Endothelial cell of umbilical vein (primary cell): ENCODE results near the gene CUEDC1. TPM values are rescaled to one million over a fixed set of nuclear protein-coding genes. Genes with fewer than 3 reads are reported as not detected.

ENCODE experiments used
- BruUV-seq: library from RNA; stranded (reverse); fragments of 400-500 nt; replicated peaks from 2 replicates; lab custom pipeline; 2021; lab: Mats Ljungman, UMichigan
- CTCF ChIA-PET: fragments of 300-600, 350-600 bp; sonication (Branson Sonifier 250); formaldehyde crosslinking; loops from one replicate; lab custom pipeline; 2021; ENCODE audit warnings: antibody characterized with exemption, inconsistent platforms; lab: Charles Lee
- POLR2A ChIA-PET: fragments of 300-600, 350-600 bp; sonication (Branson Sonifier 250); formaldehyde crosslinking; loops from one replicate; lab custom pipeline; 2021; ENCODE audit warnings: antibody characterized with exemption, inconsistent platforms; lab: Charles Lee
- DNase-seq: peaks from one replicate; pipeline ENCODE4 v3.0.0-alpha.2; 2011; ENCODE audit warnings: low read depth, low spot score
- FAIRE-seq: peaks from 2 replicates; lab custom pipeline; 2011; peaks lifted over from hg19 to GRCh38; lab: Jason Lieb, UNC
- H2AFZ ChIP-seq: 2 replicates; pipeline ENCODE4 v1.6.0; 2012; ENCODE audit warnings: low read depth, low read length, control low read depth, inconsistent platforms
- H3K27ac ChIP-seq: 2 replicates; pipeline ENCODE4 v1.5.1; 2011; ENCODE audit warnings: low read depth, mild to moderate bottlenecking, control low read depth, low read length, moderate library complexity; ENCODE audit not compliant: insufficient read depth
- H3K27me3 ChIP-seq, 2 experiments: 2 replicates each; pipeline versions ENCODE4 v1.6.0 to v1.6.1; 2011; ENCODE audit warnings: low read length in 2 of 2, mixed read lengths in 1 of 2; ENCODE audit not compliant: control insufficient read depth in 2 of 2, insufficient read depth in 2 of 2
- H3K36me3 ChIP-seq, 2 experiments: 2 replicates in 1 of 2; 3 replicates in 1 of 2; pipeline ENCODE4 v1.5.1; 2011; ENCODE audit warnings: low read length in 2 of 2, mild to moderate bottlenecking in 1 of 2, moderate library complexity in 1 of 2; ENCODE audit not compliant: control insufficient read depth in 2 of 2, insufficient read depth in 2 of 2; ENCODE audit errors: extremely low read depth in 1 of 2
- H3K4me1 ChIP-seq: 3 replicates; pipeline ENCODE4 v1.5.1; 2011; ENCODE audit warnings: mild to moderate bottlenecking, low read length; ENCODE audit not compliant: control insufficient read depth, insufficient read depth; ENCODE audit errors: extremely low read depth
- H3K4me2 ChIP-seq: 2 replicates; pipeline ENCODE4 v1.6.1; 2011; ENCODE audit warnings: low read length, control low read depth, mixed read lengths; ENCODE audit not compliant: insufficient read depth
- H3K4me3 ChIP-seq, 3 experiments: fragments of 200-600 bp in 1 of 3; sonication (generic), shearing (Covaris generic) in 1 of 3; replicated peaks in 1 of 3; 2 replicates each; pipeline ENCODE4 v1.5.1; 2011 to 2016; ENCODE audit warnings: control low read depth in 3 of 3, low read length in 3 of 3, mild to moderate bottlenecking in 2 of 3, inconsistent platforms in 1 of 3, low read depth in 1 of 3, moderate library complexity in 1 of 3; ENCODE audit not compliant: insufficient read depth in 1 of 3
- H3K79me2 ChIP-seq: 2 replicates; pipeline ENCODE4 v1.6.0; 2012; ENCODE audit warnings: low read length, inconsistent platforms; ENCODE audit not compliant: control insufficient read depth, insufficient read depth
- H3K9ac ChIP-seq: replicated peaks from 2 replicates; pipeline ENCODE3; 2011; ENCODE audit warnings: low read length, control low read depth; ENCODE audit not compliant: insufficient read depth; ENCODE audit errors: extremely low read depth
- H3K9me1 ChIP-seq: replicated peaks from 3 replicates; pipeline ENCODE4 v1.6.0; 2011; ENCODE audit warnings: mild to moderate bottlenecking, low read length; ENCODE audit not compliant: control insufficient read depth, insufficient read depth; ENCODE audit errors: extremely low read depth
- H3K9me3 ChIP-seq: replicated peaks from 2 replicates; pipeline ENCODE4 v1.5.1; 2012; ENCODE audit warnings: low read length, inconsistent platforms; ENCODE audit not compliant: control insufficient read depth, insufficient read depth
- H4K20me1 ChIP-seq: replicated peaks from 2 replicates; pipeline ENCODE3; 2011; ENCODE audit warnings: mild to moderate bottlenecking, low read length; ENCODE audit not compliant: control insufficient read depth, insufficient read depth; ENCODE audit errors: extremely low read depth
- CTCF ChIP-seq, 2 donors: IDR thresholded peaks; 1 replicate in 1 of 2; 2 replicates in 1 of 2; pipeline ENCODE4 v1.5.1; 2011; ENCODE audit warnings: low read length in 2 of 2, mild to moderate bottlenecking in 2 of 2, moderate library complexity in 2 of 2, control low read depth in 1 of 2, inconsistent platforms in 1 of 2, low read depth in 1 of 2; ENCODE audit not compliant: insufficient read depth in 1 of 2; ENCODE audit errors: extremely low read depth in 1 of 2
- EZH2 ChIP-seq: IDR thresholded peaks from 2 replicates; pipeline ENCODE4 v1.6.1; 2012; ENCODE audit warnings: borderline replicate concordance, low read depth, mild to moderate bottlenecking, moderate library complexity, low read length, inconsistent platforms; ENCODE audit not compliant: severe bottlenecking
- FOS ChIP-seq: IDR thresholded peaks from 2 replicates; pipeline ENCODE4 v1.6.1; 2011; ENCODE audit warnings: mild to moderate bottlenecking, low read length, moderate library complexity, borderline replicate concordance; ENCODE audit not compliant: insufficient read depth
- JUN ChIP-seq: IDR thresholded peaks from 2 replicates; pipeline ENCODE4 v1.6.1; 2011; ENCODE audit warnings: borderline replicate concordance, low read depth; ENCODE audit not compliant: insufficient read length, insufficient read depth
- MAX ChIP-seq: IDR thresholded peaks from 2 replicates; pipeline ENCODE4 v1.6.1; 2011; ENCODE audit not compliant: insufficient read depth, insufficient read length
- MYC ChIP-seq: IDR thresholded peaks from one replicate; pipeline ENCODE4 v1.6.1; 2011; ENCODE audit warnings: mild to moderate bottlenecking, low read depth, low read length
- POLR2A ChIP-seq: IDR thresholded peaks from 2 replicates; pipeline ENCODE4 v1.6.1; 2012; ENCODE audit warnings: low read depth, mild to moderate bottlenecking, control low read depth, low read length
- POLR2AphosphoS5 ChIP-seq: IDR thresholded peaks from 2 replicates; pipeline ENCODE4 v1.6.1; 2012; ENCODE audit warnings: low read depth, mild to moderate bottlenecking, control low read depth, low read length, moderate library complexity; ENCODE audit not compliant: insufficient read depth
- dilution Hi-C: fragments of 300-500 bp; cut with MboI; formaldehyde crosslinking; loops from one replicate; pipeline ENCODE4 v1.15.0; 2019; ENCODE audit warnings: low sequenced_read_pairs; ENCODE audit not compliant: extremely low pct_ligation_motif_present
- intact Hi-C: fragments of 100-400 bp; cut with micrococcal nuclease; formaldehyde crosslinking; loops from one replicate; pipeline ENCODE4 v1.10.0; 2022
- polyA plus RNA-seq, 4 experiments: library from polyadenylated mRNA; depleted of rRNA in 3 of 4; stranded (reverse) in 3 of 4; unstranded in 1 of 4; fragments of >200 nt; gene quantifications; 2 replicates each; pipeline versions ENCODE4 v1.2.1 to v1.2.3, GENCODE V29; 2011 to 2012; ENCODE audit warnings: missing spikeins in 1 of 4
- total RNA-seq: library from RNA; stranded (reverse); gene quantifications from 2 replicates; pipeline ENCODE4 v1.2.3, GENCODE V29; 2021

CUEDC1 gene
- total and polyA plus RNA-seq, 2 donors (not counting 3 experiments of a cell fraction or from before 2014, with no cell fraction given), result 15.8 to 27.7 TPM

GRCh38 chr17:57927048-57927723 is 28.0 kb downstream of the CUEDC1 start:
- no peaks in the 10 kb centered on the region for H3K79me2 ChIP-seq
- no peaks in the 10 kb centered on the region for H3K36me3 ChIP-seq
- DNase-seq (peak; percentile 73), FAIRE-seq (peak; percentile 59)
- no peak for TF ChIP-seq POLR2A
- TF ChIP-seq MAX, result no peak
- TF ChIP-seq FOS, result no peak
- TF ChIP-seq JUN, result no peak
- TF ChIP-seq EZH2, result no peak
- peak; percentile 14 for TF ChIP-seq POLR2AphosphoS5
- TF ChIP-seq CTCF (IDR thresholded peaks at IDR 0.05; ENCODE audit: extremely low read depth in 1 of 2, insufficient read depth in 1 of 2, low read depth in 1 of 2, low read length in 2 of 2), result no peak
- no peak for TF ChIP-seq MYC
- no TSS peak for BruUV-seq
- no peaks in the 10 kb centered on the region for H3K9me3 ChIP-seq
- H3K4me1 ChIP-seq, result peaks cover 27% of the 10 kb centered on the region
- CTCF ChIA-PET, result interaction anchor here (0.8 to 2.5 kb wide), 13 partner anchors 9 to 72 kb away, joined by 3 to 8 read pairs (median 4); no protein-coding TSS in a partner anchor
- POLR2A ChIA-PET, result interaction anchor here (0.8 to 1.0 kb wide), 3 partner anchors 20 to 27 kb away, joined by 4 to 12 read pairs (median 4); no protein-coding TSS in a partner anchor
- dilution Hi-C loops, result no loop called here
- H3K27me3 ChIP-seq, result no peaks in the 10 kb centered on the region
- no peak overlapping the region for H3K27ac ChIP-seq
- H4K20me1 ChIP-seq, result no peaks in the 10 kb centered on the region
- H3K4me2 ChIP-seq, result no peak overlapping the region
- no peak overlapping the region for H3K9ac ChIP-seq
- H3K9me1 ChIP-seq, result no peaks in the 10 kb centered on the region
- intact Hi-C loops, result no loop called here
- no peak overlapping the region for H3K4me3 ChIP-seq
- no peak overlapping the region for H2AFZ ChIP-seq
